ENCODE data around the gene COPG2.
"Not testable (repeated sequence)": the region's sequence is repeated elsewhere in the genome, so short reads cannot be mapped to it uniquely, and the experiment has no call there.

Gene COPG2

GRCh38 chr7:130529417-130529816 lies 139.1 kb downstream of the COPG2 start:
- H3K9me3 ChIP-seq (ENCODE audit: insufficient read depth, low read depth, low read length), result no peaks in the 10 kb centered on the region
- H3K4me3 ChIP-seq (ENCODE audit: low read length, poor library complexity, severe bottlenecking), result no peak overlapping the region
- H4K20me1 ChIP-seq (ENCODE audit: insufficient read depth, low read length, poor library complexity, severe bottlenecking), result no peaks in the 10 kb centered on the region
- no peaks in the 10 kb centered on the region for H3K4me1 ChIP-seq (ENCODE audit: insufficient read depth, low read length, poor library complexity, severe bottlenecking)
- H3K9me2 ChIP-seq (replicated peaks; ENCODE audit: low read depth, low read length), result no peaks in the 10 kb centered on the region
- no peak overlapping the region for H3K9ac ChIP-seq (ENCODE audit: low read depth, low read length, poor library complexity, severe bottlenecking)
- H3F3A ChIP-seq (ENCODE audit: low read depth), result no peaks in the 10 kb centered on the region
- no peak overlapping the region for H3K4me2 ChIP-seq (ENCODE audit: low read depth, low read length, poor library complexity, severe bottlenecking)
- peaks cover 4% of the 10 kb centered on the region; the same call in 1 of the 2 replicates for H3K36me3 ChIP-seq (ENCODE audit: insufficient read depth, low read length)
- no peaks in the 10 kb centered on the region for H3K79me2 ChIP-seq (ENCODE audit: insufficient read depth, low read length)
- no peaks in the 10 kb centered on the region for H3K27me3 ChIP-seq (ENCODE audit: insufficient read depth, low read length, poor library complexity, severe bottlenecking)
- no peak for TF ChIP-seq EZH2phosphoT487 (IDR thresholded peaks at IDR 0.05; ENCODE audit: borderline replicate concordance)
- no peak for TF ChIP-seq CTCF (conservative IDR thresholded peaks at IDR 0.05; ENCODE audit: low read length)
- H2AFZ ChIP-seq (ENCODE audit: low read length), result no peak overlapping the region

- not testable (repeated sequence) for H3K4me2 ChIP-seq (ENCODE audit: low read depth, low read length, poor library complexity, severe bottlenecking); H4K20me1 ChIP-seq (ENCODE audit: insufficient read depth, low read length, poor library complexity, severe bottlenecking); H2AFZ ChIP-seq (ENCODE audit: low read length); H3K9ac ChIP-seq (ENCODE audit: low read depth, low read length, poor library complexity, severe bottlenecking); H3K27me3 ChIP-seq (ENCODE audit: insufficient read depth, low read length, poor library complexity, severe bottlenecking); H3K4me1 ChIP-seq (ENCODE audit: insufficient read depth, low read length, poor library complexity, severe bottlenecking); H3K4me3 ChIP-seq (ENCODE audit: low read length, poor library complexity, severe bottlenecking); H3K36me3 ChIP-seq (ENCODE audit: insufficient read depth, low read length); H3K9me3 ChIP-seq (ENCODE audit: insufficient read depth, low read depth, low read length); H3F3A ChIP-seq (ENCODE audit: low read depth); H3K79me2 ChIP-seq (ENCODE audit: insufficient read depth, low read length); H3K9me2 ChIP-seq (replicated peaks; ENCODE audit: low read depth, low read length)
Measured at GRCh38 chr7:130527752-130528355, 140.7 kb downstream of the COPG2 start.

DNA sequence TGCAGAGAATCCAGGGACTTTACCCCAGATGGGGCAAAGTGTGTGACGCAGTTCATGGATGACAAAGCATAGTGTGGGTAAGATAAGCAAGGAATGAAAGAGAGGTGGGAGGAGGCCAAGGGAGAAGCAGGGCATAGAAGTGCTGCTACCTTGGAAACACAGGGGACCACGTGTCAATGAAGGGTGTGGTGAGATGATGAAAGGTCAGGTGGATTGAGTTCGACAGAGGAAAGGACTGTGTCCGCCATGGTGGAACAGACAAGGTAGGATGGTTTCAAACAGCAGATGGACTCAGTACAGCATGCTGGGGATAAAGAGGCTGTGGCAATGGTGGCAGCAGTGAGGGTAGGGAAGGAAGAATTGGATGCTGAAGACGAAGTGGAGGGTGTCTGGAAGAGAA lies 143.9 kb downstream of the COPG2 start:
- Histone ChIP-seq H3K79me2 (ENCODE audit: insufficient read depth, low read length) (no peaks in the 10 kb centered on the region), H3K9me3 (ENCODE audit: insufficient read depth, low read depth, low read length) (no peaks in the 10 kb centered on the region), H3K4me3 (ENCODE audit: low read length, poor library complexity, severe bottlenecking) (no peak overlapping the region), H3K9ac (ENCODE audit: low read depth, low read length, poor library complexity, severe bottlenecking) (no peak overlapping the region), H2AFZ (ENCODE audit: low read length) (no peak overlapping the region), H3K9me2 (replicated peaks; ENCODE audit: low read depth, low read length) (no peaks in the 10 kb centered on the region), H3K27me3 (ENCODE audit: insufficient read depth, low read length, poor library complexity, severe bottlenecking) (no peaks in the 10 kb centered on the region), H3K36me3 (ENCODE audit: insufficient read depth, low read length) (peaks cover 4% of the 10 kb centered on the region; the same call in 1 of the 2 replicates), H3K4me2 (ENCODE audit: low read depth, low read length, poor library complexity, severe bottlenecking) (no peak overlapping the region), H3K4me1 (ENCODE audit: insufficient read depth, low read length, poor library complexity, severe bottlenecking) (no peaks in the 10 kb centered on the region), H3F3A (ENCODE audit: low read depth) (no peaks in the 10 kb centered on the region), H4K20me1 (ENCODE audit: insufficient read depth, low read length, poor library complexity, severe bottlenecking) (no peaks in the 10 kb centered on the region)
- TF ChIP-seq CTCF (conservative IDR thresholded peaks at IDR 0.05; ENCODE audit: low read length) (no peak), EZH2phosphoT487 (IDR thresholded peaks at IDR 0.05; ENCODE audit: borderline replicate concordance) (no peak)

GRCh38 chr7:130523519-130524125 lies 144.9 kb downstream of the COPG2 start:
- not testable (repeated sequence) for H3K36me3 ChIP-seq (ENCODE audit: insufficient read depth, low read length); H4K20me1 ChIP-seq (ENCODE audit: insufficient read depth, low read length, poor library complexity, severe bottlenecking); H3K9me2 ChIP-seq (replicated peaks; ENCODE audit: low read depth, low read length); H3K27me3 ChIP-seq (ENCODE audit: insufficient read depth, low read length, poor library complexity, severe bottlenecking); H3K4me1 ChIP-seq (ENCODE audit: insufficient read depth, low read length, poor library complexity, severe bottlenecking); H3K9ac ChIP-seq (ENCODE audit: low read depth, low read length, poor library complexity, severe bottlenecking); H3K79me2 ChIP-seq (ENCODE audit: insufficient read depth, low read length); H3F3A ChIP-seq (ENCODE audit: low read depth); H3K4me2 ChIP-seq (ENCODE audit: low read depth, low read length, poor library complexity, severe bottlenecking); H2AFZ ChIP-seq (ENCODE audit: low read length); H3K4me3 ChIP-seq (ENCODE audit: low read length, poor library complexity, severe bottlenecking); H3K9me3 ChIP-seq (ENCODE audit: insufficient read depth, low read depth, low read length)

Data from Loucy (cell line).